Measurements from ENCODE around the gene DTHD1.

Gene DTHD1

DNA sequence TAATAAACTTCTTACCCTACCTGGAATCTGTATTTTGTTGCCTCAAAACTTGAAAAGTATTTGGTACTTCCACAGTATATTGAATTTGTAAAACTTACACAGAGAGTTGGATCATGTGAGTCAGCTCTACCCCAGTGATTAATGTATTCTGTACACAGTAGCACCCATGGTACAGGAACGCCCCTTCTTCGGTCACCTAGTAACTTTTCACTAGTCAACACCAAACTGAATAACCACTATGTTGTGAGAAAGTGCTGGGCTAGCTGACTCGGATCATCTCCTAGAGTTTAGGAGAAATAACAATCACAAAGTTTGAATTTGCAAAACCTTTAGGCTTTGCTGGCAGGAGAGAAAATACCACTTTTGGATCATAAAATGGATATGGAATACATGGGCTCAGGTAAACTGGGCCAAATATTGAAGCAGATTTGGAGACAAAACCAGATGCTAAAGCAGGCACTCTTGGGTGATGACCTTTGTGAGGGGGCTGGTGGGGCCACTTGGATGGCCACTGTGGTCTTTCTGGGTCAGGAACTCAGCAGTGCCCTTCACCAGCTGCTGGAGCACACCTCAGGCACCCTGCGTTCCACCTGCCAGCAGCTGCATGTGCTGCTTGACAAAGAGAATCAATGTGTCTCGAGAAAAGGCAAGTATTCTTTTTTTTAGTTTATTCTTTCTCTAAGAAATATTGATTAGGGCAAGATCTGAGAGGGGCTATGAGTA is at the start of gene DTHD1:
TSS of gene DTHD1 (plus strand) at position 233 of the 723 bp plus-strand sequence. CDS start at position 376, 143 bp downstream.
- DNase-seq, result no peak

DNA sequence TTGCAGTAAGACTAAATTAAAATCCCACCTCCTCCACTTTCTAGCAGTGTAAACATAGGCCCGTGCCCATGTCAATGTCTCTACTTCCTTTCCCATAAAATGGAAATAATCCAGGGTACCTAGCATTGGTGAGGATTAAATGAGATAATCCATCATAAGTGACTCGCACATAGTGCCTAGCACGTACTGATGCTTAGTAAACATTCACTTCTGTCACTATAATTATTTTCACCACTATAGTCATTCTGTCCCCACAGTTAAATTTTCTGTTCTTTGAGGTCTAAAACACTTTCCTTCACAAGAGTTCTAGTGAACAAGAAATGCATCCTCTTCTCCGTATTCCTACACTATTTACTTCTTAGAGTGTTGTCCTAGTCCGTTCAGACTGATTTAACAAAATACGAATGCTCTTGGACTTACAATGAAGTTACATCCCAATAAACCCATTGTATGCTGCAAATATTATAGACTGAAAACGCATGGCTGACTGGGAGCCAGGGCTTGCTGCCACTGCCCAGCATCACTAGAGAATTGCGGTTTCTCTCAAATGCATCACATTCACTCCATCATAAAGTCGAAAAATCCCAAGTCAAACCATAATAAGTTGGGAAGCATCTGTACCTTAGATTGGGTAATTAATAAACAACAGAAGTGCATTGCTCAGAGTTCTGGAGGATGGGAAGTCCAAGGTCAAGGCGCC is 47.7 kb upstream of the DTHD1 start:
- DNase-seq, result no peak

DNA sequence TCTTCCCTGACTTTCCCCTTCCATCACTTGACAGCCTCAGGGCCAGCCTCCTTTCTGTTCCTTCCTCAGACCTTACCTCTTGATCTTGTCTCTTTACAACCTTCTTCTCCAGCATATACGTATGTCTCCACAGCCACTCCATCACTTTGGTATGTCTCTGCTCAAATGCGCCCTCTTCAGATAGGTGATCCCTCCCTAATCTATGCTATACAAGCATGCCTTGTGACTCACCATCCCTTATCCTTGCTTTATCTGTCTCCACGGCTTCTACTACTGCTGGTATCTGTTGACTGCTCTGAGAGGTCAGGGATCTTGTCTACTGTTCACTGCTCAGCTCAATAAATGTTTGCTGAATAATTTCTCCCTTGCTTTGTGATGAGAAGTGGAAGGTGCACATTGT is 46.1 kb upstream of the DTHD1 start:
- DNase-seq, result no peak

DNA sequence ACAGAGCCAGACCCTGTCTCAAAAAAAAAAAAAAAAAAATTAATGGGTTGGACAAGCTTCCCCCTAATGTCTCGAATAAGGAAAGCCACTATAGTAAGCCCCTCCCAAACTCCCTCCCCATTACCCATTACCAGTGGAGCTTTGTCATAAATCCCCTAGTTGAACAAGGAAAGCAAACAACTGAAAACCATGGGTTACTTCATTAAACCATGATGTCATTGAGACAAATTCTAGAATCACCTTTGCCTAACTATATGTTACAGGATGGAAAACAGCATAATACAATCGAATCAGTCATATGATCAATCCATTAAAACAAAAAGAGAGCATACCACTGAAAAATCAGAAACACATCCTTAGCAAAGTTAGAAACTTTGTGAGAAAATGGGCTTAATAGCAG is 45.3 kb upstream of the DTHD1 start:
- no peak for DNase-seq

DNA sequence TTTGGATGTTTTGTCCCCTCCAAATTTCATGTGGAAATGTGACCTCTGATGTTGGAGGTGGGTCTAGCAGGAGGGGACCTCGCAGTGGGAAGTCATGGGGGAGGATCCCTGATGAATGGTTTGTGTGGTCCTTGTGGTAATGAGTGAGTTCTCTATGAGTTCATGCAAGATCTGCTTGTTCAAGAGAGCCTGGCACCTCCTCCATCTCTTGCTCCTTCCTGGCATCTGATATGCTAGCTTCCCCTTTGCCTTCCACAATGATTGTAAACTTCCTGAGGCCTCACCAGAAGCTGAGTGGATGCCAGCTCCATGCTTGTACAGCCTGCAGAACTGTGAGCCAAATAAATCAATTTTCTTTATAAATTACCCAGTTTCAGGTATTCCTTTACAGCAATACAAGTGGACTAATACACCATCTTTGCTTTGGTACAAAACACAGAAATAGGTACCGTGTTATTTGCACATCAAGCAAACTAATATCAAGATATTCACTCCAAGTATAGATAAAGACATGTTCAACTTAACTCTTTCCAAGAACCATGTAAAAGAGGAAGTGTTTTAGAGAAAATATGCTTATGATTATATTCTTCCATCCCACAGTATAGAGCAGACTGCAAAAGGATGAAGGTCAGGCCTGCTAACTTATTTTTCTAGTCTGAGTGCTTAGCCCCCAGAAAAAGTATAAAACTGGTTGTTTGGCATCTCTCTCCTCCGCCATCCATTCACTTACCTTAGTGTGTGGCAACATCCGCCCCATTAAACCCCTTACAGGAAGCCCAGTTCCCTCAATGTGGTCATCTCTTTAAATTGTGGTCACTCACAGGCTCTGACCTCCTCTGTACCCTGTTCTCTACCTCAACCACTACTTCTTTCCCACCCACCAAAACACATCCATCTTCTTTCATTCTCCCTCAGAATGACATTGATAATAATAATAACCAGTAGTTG is 43.8 kb upstream of the DTHD1 start:
- no peak for DNase-seq

DNA sequence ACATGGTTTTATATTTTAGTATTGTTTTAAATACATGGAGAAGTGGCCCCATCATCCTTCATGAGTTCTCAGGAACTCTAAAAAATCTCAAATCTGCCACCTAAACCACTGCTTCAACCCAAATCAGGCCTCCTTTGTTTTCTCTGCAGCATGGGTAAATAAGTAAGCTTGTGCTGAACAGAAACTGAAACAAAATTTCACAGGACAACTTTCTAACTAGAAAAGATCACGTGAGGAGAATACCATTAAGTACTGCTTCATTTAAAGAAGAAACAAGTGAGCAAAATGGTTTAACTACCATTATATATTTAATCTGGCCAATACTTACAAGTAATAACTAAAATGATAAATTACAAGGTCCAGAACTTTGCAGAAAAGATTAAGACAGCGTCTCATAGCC is 39.6 kb upstream of the DTHD1 start:
- DNase-seq, result no peak

DNA sequence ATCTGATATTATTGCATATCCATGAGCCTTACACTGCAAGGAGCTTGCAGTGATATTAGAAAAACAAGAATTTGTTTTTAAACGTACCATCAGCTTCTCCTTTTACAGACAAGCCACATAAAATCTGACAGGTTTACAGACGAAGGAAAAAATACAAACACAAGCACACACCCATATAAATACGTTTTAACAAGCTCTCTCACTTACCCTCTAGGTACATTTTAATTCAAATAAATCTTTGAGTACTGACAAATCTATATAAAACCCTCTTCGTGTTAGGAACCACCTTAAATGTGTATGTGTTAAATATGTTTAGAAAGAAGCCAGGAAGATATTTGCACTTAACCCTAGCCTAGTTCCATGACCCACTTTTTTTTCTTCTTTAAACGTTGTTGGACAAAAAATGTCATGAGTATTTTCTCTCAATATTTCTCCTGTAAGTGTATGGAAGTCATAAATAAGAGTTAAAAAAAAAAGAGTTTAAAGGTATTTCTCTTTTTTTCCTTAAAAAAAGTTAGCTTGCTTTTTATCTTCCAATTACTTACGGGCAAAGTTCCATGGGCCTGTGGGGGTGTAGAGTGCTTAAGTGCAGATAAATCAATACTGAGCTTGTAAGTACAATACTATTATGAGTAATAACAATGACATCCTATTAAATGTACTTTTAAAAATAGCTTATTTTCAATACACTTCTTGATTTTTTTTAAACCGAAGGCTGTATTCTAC is 38.6 kb upstream of the DTHD1 start:
- no peak for DNase-seq

DNA sequence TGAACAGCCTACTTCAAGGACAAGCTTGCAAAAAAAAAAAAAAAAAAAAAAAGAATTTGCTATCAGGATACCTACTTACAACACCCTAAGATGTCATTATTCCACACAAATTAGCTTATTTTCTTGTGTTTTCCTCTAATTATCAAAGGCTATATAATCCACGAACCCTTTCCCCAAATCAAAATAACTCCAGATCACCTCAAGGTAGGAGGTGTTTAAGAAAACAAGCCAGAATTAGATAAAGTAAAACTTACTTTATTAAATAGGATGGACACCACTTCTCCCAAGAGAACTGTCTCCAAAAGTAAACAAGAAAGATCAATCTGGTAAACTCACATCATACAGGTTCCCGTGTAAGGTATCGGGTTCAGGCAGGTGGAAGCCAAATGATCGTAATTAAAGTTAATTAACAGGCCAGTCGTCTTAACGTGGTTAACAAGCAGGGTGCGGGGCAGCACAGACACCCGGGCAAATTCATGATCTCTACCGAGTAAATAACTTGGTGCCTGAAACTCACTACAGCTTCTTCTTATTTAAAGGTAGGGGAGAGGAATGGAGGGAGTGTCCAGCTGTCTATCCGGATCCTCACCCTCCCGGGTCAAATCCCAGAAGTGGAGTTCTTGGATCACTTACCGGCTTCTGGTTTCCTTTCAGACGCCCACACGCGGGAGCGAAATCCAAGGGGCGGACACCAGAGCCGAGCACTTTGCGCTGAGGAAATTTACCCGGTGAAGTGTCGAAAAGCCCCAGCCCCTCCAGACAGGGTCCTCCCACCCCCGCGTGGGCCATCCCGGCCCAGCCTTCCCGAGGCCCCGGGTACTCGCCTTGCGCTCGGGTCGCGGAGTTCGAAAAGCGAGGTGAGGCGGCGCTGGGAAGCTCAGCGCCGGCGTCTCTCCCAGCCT is 37.8 kb upstream of the DTHD1 start:
- DNase-seq, result no peak

DNA sequence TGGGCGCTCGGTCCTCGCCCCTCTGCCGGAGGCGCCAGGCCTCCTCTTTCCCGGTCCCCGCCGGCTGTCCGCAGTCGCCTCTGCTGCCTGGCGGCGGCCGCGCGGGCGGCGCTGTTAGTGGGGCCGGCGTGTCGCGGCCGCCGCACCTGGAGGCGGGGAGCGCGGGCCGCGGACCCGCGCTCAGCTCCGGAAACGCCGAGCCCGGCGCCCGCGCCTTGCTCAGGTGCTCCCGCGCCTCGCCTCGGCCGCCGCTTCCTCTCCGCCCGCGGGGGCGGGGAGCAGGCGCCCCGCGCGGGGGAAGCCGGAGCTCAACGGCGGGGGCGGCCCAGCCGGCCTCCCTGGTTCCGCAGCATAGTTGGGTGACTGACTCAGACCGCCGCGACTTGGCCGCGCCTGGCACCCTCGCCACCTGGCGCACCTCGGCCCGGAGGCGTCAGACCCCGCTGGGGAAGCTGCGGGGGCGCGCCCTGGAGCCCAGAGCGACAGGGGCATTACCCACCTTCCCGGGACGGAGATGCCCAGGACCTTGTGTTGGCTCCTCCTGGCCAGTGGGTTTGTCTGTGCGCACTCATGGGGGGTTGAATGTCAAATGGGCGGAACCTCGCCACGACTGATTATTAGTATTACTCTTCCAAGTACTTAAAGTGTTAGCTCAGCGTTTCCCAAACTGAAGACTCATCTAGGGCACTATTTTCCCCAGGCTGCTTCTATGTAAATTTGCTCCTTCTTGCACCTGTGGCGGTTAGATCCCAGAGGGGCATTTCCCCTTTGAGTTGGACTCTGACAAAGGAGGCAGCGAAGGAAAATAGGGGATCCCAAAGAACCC is 36.9 kb upstream of the DTHD1 start, which contains the start of gene ARAP2:
TSS of gene ARAP2 (minus strand) at position 258 of the 826 bp plus-strand sequence. CDS start 15,028 bp downstream, outside the sequence.
- DNase-seq, result no peak

DNA sequence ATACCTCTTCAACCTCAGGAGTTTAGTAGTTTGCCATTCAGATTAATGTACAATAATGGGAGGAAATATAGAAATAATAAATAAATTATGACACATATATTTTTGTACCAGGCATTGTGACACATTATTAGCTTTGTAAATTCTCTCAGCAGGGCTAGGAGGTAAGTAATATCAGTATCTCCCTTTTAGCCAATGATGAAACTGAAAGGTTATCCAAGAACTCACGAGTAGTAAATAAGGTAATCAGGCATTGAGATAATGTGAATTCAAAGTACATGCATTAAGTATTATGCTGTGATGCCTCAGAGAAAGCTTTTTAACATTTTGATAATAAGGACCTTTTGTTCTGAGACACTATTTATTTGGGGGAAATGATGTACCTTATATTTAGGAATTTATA is 31.8 kb upstream of the DTHD1 start:
- DNase-seq, result no peak

DNA sequence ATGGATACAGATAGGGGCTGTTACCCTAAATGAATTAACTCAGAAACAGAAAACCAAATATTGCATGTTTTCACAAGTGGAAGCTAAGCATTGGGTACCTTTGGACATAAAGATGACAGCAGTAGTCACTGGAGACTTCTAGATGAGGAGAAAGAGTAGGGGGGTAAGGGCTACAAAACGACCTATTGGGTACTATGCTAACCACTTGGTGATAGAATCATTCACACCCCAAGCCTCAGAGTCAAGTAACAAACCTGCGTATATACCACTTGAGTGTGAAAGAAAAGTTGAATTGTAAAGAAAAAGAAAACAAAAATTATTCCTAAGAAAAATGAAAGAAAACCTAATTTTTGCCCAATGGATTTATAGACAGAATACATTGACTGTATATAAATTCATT is 29.4 kb upstream of the DTHD1 start:
- DNase-seq, result no peak

DNA sequence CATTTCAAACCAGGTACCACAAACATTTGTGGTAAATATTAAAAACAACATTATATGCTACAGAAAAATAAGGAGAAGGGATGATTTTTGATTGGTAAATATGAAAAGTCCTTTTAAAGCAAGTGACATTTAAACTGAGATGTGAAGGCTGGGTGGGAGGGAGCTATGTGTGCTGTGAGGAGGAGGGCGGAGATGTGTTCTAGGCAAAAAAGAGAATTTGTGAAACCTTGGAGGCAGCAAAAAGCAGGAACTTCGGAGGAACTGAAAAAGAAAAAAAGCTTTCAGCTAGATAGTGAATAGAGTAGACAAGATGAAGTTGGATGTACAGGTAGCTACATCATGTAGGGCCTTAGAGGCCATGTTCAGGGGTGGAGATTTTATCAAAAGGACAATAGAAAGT is 27.0 kb upstream of the DTHD1 start:
- no peak for DNase-seq

DNA sequence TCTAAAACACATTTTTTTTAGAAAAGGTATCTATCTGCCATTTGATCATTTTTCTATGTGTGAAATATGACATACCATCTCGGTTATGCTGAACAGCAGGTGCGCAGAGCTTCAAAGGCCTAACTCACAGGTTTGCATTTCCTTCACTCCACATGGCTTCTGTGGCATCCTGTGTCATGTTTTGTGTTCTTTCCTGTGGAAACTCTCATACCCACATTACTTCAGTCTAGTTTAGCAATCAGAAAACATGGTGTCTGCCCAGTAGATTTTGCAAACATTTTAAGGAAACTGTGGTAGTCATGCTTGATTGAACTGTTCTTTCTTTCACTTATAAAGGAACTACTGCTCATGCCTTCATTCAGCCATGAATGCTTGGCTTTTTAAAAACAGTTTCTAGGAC is 25.8 kb upstream of the DTHD1 start:
- no peak for DNase-seq

DNA sequence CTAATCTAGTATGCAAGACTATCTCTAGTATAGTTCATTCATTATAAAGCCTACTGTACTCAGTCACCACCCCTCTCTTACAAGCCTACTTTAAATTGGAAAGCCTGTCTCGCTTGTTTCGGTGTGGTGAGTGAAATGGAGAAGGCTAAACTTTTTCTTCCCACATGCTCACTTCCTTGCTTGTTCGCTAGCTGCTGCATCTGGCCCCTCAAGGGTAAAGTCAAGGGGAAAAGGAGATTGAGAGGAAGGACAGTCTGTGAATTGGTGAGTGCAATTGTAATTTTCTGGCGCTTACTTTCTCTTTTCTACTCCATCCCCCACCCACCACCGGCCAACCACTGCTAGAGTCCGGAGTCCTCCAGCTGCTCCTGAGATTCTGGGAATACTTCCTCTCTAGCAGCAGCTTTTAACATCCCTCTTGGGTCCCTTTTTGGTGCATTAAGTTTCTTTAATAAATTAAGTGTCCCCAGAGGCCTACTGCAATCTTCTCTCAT is 25.0 kb upstream of the DTHD1 start:
- DNase-seq, result no peak

DNA sequence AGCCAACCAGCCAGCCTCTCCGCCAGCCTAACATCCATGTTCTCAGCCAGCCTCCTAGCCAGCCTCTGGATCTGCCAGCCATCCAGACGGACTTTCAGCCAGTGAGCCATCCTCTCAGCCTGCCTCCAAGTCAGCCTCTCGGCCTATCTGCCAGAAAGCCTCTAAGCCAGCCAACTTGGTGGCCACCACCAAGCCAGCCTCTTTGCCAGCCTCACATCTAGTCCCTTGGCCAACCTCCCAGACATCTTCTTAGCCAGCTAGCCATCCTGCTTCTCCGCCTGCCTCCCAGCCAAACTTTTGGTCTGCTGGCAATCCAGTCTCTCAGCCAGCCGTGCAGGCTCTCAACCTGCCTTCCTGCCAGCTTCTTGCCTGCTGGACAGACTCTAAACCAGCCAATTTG is 20.7 kb upstream of the DTHD1 start:
- no peak for DNase-seq

DNA sequence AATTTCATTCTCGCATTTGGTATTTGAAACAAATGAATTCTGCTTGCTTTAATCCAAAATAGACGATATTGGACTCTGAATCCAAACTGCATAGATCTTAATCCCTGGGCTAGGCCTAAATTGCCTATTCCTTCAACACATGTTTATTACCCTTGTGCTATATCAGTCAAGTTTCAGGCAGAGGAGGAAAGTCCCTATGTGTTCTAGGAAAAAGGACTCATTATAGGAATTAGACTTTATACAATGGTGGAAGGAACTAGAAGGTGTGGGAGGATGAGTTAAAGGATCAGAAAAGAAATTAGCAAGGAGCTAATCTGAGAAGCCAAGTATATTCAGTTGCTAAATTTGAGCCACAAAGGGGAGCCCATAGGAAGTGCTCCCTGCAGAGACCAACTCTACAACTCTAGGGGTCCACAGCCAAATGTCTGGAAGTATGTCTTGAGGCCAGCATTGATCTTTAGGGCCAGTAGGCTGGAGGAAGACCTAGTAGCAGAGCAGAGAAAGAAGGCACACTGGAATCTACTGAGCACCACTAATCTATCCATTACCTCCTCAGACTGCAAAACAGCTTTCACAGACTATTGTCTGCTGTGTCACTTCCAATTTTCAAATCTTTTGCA is 17.1 kb upstream of the DTHD1 start:
- no peak for DNase-seq

DNA sequence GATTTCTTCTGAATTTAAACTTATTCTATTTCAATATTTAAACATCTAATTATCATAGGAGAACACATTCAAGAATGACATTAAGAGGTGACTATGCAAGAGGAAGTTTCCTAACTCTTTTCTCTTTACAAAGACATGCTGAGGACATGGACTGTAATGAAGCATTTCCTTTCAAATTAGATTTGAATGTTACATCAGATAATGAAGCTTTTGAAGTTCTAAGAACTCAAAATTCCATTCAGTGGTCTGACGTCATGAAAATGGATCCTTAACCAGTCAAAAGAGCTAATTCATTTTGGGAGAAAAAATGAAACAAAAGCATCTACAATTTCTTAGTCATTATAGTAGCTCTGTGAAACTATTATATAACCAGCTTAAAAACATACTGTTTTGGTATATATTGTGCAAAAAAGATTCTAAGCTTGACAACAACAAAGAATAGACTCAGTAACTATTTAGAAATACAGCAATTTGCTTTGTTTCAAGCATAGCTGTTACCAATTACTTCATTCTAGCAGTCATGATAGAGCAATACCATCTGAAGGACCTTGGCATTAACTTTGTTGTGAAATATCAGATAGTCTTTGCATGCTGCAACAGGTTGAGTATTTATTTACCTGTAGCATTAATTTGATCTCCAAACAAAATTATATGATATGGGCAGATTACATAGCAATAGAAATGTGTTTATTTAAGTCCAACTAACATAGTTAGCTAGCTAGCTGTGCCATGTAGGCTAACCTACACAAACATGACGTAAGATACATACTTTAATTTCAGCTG is 13.7 kb upstream of the DTHD1 start:
- no peak for DNase-seq

DNA sequence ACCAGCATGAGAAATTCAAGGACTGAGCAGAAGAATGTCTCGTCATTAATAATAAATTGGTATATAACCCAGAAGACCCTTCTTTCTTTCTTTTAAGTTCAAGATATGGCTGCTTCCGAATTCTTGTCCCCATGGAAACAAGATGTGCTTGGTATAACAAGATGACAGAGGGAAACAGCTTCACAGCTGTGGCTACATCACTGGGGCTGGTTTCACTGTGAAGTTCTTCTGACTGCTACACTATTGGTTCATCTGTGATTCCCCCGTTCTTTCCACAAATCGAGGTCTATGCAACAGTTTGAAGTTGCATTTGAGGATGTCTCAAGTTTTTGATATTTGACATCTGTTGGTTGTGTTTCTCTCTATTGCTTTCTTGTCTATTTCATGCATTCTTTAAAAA is 12.3 kb upstream of the DTHD1 start:
- no peak for DNase-seq

DNA sequence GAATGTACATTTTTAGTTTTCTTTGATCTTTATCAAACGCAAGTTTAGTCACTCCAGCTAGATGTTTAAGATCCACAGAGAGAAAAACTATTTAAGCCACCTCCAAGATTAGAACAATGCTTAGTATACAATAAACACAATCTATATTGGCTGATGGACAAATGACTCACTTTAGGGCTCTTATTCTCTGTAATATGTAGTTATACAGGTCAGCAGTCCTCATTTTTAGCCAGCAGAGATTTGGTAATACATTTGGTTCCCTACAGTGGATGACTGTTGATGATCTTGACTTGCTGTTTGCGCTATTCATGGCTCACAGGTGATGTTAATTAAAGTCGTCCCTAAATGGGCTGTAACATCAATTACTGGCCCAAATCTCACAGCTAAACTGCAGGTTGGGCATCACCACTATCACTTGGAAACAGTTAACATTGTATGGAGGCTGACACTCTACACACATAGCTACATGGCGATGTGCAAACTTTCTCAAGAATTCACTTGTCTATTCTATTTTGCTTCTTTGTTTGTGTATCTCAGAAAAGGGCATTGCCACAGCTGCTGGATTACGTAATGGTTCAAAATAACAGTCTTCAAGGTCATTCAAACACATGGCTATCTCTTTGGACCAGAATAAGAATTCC is 11.8 kb upstream of the DTHD1 start:
- no peak for DNase-seq
